SKM-1 treated with dmso at 0.1 percent for 144 hours (cell line): Measurements from ENCODE around the gene NOL7.

ENCODE experiments used
- DNase-seq: peaks from one replicate; lab custom pipeline; 2025; ENCODE audit not compliant: unreplicated experiment; lab: John Stamatoyannopoulos, UW

NOL7 gene

GRCh38 chr6:13614926-13615791 lies at the start of gene NOL7:
Gene NOL7, plus strand, starts transcription at chr6:13615335. Its CDS starts 24 bp downstream, at chr6:13615359.
- peak; percentile 93 for DNase-seq

GRCh38 chr6:13565921-13566320 lies 49.2 kb upstream of the NOL7 start:
- DNase-seq = no peak

DNA sequence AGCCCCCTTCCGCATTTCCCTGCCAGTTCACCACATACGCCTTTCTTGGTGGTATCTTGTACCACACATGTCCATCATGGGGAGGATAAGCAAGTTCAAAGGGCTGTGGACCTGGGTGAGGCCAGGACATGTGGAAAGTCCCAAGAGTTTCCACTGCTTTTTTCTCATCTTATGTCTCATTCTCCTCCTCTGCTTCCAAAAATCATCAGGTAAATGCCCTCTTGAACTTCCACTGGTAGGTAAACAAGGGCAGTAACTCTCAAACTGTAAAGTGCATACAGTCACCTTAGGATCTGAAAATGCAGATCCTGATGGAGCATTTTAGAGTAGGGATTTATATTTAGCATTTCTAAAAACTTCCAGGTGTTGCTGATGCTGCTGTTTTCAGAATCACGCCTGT lies 48.6 kb upstream of the NOL7 start:
- no peak for DNase-seq

GRCh38 chr6:13568970-13569369 lies 46.2 kb upstream of the NOL7 start:
- no peak for DNase-seq

GRCh38 chr6:13572240-13572639 lies 42.9 kb upstream of the NOL7 start:
- DNase-seq = no peak

- DNase-seq = no peak
Measured at GRCh38 chr6:13572951-13573654, 42.0 kb upstream of the NOL7 start.

GRCh38 chr6:13573669-13574110 lies 41.4 kb upstream of the NOL7 start:
- no peak for DNase-seq

GRCh38 chr6:13574149-13574570 lies 41.0 kb upstream of the NOL7 start:
- peak; percentile 83 for DNase-seq

DNA sequence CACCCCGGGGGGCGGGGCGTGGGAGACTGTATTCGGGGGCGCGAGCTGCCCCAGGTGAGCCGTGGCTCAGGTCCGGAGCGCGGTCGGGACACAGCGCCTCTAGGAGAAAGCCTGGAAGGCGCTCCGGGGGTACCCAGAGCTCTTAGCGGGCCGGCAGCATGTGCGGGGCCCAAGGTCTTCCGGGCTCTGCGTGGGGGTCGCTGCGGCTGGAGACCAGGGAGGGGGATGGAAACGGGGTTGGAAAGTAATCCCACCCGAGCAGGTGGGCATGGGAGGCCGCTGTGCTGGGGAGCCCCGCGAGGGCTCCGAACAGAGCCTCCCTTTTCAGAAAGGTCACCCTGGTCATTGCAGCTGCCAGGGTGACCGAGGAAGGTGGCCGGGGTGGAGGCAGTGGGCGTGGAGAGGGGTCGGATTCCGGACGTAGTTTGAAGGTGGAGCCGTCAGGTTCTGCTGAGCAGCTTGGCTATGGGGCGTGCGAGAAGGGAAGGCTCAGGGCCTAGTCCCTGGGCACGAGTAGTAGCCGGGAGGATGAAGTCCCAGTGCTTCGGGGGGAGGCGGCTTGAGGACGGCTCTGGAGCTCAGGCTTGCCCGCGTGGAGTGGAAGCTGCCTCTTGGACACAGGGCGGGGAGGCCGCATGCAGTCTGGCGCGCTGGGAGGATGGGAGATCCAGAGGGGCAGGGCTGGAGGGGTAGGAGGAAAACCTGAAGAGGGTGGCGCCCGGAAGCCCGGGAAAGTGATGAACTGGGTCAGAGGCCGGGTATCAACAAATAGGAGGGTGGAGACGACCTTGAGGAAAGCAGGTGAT lies 40.4 kb upstream of the NOL7 start, which contains the start of gene SIRT5:
Gene SIRT5, plus strand, starts transcription at position 31 of the 806 bp plus-strand sequence. CDS start 9,510 bp downstream, outside the sequence.
- peak; percentile 82 for DNase-seq

DNA sequence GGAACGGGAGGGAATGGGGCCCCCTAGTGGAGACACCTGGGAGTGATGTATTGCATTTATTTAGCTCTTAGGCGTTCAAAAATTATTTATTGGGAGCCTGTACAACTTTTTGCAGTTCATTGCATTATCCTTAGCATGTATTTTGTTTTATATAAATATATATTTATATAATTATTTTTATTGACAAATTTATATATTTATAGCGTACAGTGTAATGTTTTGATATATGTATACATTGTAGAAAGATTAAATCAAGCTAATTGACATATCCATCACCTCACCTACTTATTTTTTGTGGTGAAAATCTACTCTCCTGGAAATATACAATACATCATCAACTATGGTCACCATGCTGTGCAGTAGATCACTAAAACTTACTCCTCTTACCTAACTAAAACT lies 39.8 kb upstream of the NOL7 start:
- DNase-seq = no peak

GRCh38 chr6:13576017-13576416 lies 39.1 kb upstream of the NOL7 start:
- no peak for DNase-seq

DNA sequence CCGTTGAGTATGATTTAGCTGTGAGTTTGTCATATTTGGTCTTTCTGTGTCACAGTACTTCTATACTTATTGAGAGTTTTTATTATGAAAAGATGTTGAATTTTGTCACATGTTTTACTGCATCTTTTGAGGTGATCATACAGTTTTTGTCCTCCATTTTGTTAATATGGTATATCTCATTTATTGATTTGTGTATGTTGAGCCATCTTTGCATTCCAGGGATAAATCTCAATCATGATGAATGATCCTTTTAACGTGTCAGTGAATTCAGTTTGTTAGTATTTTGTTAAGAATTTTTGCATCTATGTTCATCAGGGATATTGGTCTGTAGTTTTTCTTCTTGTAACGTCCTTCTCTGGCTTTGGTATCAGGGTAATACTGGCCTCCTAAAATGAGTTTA lies 37.2 kb upstream of the NOL7 start:
- no peak for DNase-seq

DNA sequence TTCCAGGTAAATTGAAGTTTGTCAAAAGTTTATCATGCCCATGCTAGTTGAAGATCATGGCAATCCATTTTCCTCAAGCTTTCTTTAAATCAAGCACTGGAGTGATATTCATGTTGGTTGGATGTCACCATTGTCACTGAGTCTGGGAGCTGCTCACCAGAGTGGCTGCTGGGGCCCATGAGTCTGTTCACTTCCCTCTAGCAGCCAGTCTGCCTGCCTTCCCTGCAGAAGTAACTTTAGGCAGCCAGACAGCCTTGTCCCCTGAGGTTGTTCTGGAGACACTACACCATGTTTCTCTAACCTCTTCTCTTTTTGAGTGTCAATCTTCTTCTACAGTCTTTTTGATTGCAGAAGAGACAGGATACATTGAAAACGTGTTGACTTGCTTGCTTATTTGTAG lies 35.2 kb upstream of the NOL7 start:
- DNase-seq = peak; percentile 62

- no peak for DNase-seq
Measured at GRCh38 chr6:13581700-13582229, 33.4 kb upstream of the NOL7 start.

- no peak for DNase-seq
Measured at GRCh38 chr6:13586603-13587542, 28.3 kb upstream of the NOL7 start.

DNA sequence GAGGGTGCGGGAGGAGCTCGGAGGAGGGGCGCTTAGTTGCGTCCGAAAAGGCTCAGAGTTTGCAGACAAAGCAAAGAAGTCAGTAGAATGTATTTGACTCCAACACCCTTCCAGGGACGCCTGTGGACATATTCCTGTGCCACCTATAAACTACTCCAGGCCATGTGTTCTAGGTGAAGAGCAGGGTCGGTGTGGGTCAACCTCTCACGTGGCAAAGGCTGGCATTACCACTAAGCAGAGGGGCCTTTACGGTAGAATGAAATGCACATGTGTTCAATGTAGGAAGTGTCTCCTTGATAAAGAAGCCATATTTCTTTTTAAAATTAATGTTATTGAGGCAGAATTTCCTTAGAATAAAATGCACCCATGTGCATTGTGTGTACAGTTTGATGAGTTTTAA lies 25.3 kb upstream of the NOL7 start:
- DNase-seq = no peak

DNA sequence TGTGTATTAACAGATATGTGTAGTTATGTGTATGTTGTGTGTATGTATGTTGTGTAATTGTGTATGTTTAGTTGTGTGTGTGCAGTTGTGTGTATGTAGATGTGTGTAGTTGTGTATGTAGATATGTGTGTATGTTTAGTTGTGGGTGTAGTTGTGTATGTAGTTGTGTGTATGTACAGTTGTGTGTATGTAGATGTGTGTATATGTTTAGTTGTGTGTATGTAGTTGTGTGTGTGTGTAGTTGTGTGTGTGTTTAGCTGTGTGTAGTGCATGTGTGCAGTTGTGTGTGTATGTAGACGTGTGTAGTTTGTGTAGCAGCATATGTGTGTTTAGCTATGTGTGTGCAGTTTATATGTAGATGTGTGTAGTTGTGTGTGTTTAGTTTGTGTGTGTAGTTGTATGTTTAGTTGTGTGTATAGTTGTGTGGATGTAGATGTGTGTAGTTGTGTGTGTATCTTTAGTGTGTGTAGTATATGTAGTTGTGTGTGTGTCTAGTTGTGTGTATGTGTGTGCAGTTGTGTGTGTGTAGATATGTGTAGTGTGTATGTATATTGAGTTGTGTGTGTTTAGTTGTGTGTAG lies 24.5 kb upstream of the NOL7 start:
- no peak for DNase-seq

DNA sequence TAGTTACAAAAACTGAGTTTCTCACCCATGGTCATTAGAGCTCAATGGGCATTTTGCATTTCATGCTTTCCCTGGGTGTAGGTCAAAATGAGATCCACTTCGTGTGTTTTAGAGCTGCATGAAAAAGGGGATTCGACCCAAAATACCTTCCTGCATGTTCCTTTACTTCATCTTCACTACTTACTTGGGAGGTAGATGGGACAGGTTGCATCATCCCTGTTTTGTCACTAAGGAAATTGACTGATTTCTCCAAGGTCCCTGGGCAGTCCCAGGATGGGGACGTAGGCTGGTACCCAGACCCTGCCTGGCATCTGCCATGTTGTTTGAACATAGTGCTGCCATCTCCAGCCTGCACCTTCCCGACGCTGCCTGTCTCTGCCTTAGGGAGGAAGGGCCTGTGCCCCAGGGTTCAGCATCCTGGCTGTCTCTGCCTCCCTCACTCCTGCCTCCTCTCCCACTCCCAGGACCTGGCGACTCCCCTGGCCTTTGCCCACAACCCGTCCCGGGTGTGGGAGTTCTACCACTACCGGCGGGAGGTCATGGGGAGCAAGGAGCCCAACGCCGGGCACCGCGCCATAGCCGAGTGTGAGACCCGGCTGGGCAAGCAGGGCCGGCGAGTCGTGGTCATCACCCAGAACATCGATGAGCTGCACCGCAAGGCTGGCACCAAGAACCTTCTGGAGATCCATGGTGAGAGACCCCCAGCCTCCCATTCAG lies 23.8 kb upstream of the NOL7 start:
- DNase-seq = no peak

- no peak for DNase-seq
Measured at GRCh38 chr6:13593103-13593502, 22.0 kb upstream of the NOL7 start.
